Ovary (tissue), 3 donors: ENCODE results near the gene GHRH.

Experiments used
- CTCF ChIP-seq, 3 donors: fragments of 450-650 bp in 2 of 3; fragments of 200-600 bp in 1 of 3; IDR thresholded peaks; one replicate each; pipeline versions ENCODE4 v1.5.1 to v1.8.0; 2016 to 2022; ENCODE audit warnings: antibody characterized with exemption in 3 of 3, mild to moderate bottlenecking in 1 of 3
- POLR2A ChIP-seq: fragments of 450-650 bp; IDR thresholded peaks from one replicate; pipeline ENCODE4 v1.6.1; 2017; ENCODE audit warnings: antibody characterized with exemption, mild to moderate bottlenecking, moderate library complexity
- donor health status: DM: no; HTN: no; CAD: no.

GRCh38 chr20:37260923-37261322 lies 691 bp downstream of the GHRH start:
- no peak for TF ChIP-seq CTCF (IDR thresholded peaks at IDR 0.05)
- no peak for TF ChIP-seq POLR2A
